HepG2 (cell line): ENCODE results near the gene TMEM98.

Source experiments
- EZH2 ChIP-seq: conservative IDR thresholded peaks from 2 replicates; pipeline ENCODE4 v1.6.1; 2012; ENCODE audit warnings: mild to moderate bottlenecking, low read depth, low read length, moderate library complexity
- NFYB ChIP-seq: sonication (generic); formaldehyde crosslinking; IDR thresholded peaks from 2 replicates; pipeline ENCODE4 v1.4.0; 2020; ENCODE audit warnings: missing genetic modification reagents
- TEAD2 ChIP-seq: sonication (generic); formaldehyde crosslinking; IDR thresholded peaks from 2 replicates; pipeline ENCODE4 v1.9.0; 2021; ENCODE audit warnings: missing genetic modification reagents
- TF ChIP-seq, protein P1 (sequence below): IDR thresholded peaks from 2 replicates; pipeline ENCODE4 v1.6.1; 2012; ENCODE audit warnings: low read depth, low read length, improper control_type of control experiment
- TF ChIP-seq, protein P2 (sequence below): sonication (generic); formaldehyde crosslinking; IDR thresholded peaks from 2 replicates; pipeline ENCODE4 v1.4.0; 2020; ENCODE audit warnings: missing genetic modification reagents, borderline replicate concordance
- TF ChIP-seq, protein P3 (sequence below): sonication (generic); formaldehyde crosslinking; IDR thresholded peaks from 2 replicates; pipeline ENCODE4 v1.4.0; 2020; ENCODE audit warnings: mild to moderate bottlenecking, missing genetic modification reagents, borderline replicate concordance

DNA sequence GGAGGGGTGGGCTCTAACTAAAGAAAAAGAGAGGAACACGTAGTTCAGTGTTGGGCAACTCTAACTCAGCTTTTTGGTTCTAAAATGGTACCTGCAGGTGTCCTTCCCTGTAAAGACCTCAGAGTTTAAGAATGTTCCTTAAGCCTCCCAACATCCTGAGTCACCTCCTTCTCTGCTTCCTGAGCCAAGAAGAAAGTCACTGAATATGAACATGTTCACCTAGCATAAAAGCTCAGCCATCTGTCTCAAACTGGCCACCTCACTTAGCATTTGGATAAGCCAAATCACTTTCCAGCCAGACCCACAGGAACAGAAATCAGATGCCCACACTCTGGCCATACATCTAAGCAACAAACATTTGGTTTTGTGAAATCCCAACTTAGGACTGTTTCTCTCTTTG is 3.7 kb downstream of the TMEM98 start:
- no peak for TF ChIP-seq NFYB (CRISPR knock-in tag)
- TF ChIP-seq, protein P1, sequence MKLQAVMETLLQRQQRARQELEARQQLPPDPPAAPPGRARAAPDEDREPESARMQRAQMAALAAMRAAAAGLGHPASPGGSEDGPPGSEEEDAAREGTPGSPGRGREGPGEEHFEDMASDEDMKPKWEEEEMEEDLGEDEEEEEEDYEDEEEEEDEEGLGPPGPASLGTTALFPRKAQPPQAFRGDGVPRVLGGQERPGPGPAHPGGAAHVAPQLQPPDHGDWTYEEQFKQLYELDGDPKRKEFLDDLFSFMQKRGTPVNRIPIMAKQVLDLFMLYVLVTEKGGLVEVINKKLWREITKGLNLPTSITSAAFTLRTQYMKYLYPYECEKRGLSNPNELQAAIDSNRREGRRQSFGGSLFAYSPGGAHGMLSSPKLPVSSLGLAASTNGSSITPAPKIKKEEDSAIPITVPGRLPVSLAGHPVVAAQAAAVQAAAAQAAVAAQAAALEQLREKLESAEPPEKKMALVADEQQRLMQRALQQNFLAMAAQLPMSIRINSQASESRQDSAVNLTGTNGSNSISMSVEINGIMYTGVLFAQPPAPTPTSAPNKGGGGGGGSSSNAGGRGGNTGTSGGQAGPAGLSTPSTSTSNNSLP = no peak
- TF ChIP-seq, protein P2, sequence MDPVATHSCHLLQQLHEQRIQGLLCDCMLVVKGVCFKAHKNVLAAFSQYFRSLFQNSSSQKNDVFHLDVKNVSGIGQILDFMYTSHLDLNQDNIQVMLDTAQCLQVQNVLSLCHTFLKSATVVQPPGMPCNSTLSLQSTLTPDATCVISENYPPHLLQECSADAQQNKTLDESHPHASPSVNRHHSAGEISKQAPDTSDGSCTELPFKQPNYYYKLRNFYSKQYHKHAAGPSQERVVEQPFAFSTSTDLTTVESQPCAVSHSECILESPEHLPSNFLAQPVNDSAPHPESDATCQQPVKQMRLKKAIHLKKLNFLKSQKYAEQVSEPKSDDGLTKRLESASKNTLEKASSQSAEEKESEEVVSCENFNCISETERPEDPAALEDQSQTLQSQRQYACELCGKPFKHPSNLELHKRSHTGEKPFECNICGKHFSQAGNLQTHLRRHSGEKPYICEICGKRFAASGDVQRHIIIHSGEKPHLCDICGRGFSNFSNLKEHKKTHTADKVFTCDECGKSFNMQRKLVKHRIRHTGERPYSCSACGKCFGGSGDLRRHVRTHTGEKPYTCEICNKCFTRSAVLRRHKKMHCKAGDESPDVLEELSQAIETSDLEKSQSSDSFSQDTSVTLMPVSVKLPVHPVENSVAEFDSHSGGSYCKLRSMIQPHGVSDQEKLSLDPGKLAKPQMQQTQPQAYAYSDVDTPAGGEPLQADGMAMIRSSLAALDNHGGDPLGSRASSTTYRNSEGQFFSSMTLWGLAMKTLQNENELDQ = no peak
- TF ChIP-seq, protein P3, sequence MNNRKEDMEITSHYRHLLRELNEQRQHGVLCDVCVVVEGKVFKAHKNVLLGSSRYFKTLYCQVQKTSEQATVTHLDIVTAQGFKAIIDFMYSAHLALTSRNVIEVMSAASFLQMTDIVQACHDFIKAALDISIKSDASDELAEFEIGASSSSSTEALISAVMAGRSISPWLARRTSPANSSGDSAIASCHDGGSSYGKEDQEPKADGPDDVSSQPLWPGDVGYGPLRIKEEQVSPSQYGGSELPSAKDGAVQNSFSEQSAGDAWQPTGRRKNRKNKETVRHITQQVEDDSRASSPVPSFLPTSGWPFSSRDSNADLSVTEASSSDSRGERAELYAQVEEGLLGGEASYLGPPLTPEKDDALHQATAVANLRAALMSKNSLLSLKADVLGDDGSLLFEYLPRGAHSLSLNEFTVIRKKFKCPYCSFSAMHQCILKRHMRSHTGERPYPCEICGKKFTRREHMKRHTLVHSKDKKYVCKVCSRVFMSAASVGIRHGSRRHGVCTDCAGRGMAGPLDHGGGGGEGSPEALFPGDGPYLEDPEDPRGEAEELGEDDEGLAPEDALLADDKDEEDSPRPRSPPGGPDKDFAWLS (CRISPR knock-in tag) = no peak
- no peak for TF ChIP-seq EZH2
- no peak for TF ChIP-seq TEAD2
